ENCODE measurements around the gene ULK4. TPM values are rescaled to one million over a fixed set of nuclear protein-coding genes. Genes with fewer than 3 reads are reported as not detected.

The ULK4 gene
- total RNA-seq, 1 experiment from 2014 or later, result 6.3 TPM

DNA sequence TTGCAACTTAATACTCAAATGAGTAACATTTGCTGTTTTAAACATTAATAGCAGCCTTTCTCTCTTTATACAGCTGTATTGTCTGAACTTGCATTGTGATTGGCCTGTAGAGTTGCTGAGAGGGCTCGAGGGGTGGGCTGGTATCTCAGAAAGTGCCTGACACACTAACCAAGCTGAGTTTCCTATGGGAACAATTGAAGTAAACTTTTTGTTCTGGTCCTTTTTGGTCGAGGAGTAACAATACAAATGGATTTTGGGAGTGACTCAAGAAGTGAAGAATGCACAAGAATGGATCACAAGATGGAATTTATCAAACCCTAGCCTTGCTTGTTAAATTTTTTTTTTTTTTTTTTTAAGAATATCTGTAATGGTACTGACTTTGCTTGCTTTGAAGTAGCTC is 722.3 kb downstream of the ULK4 start:
- Histone ChIP-seq H3K9me3 (ENCODE audit: control insufficient read depth in 1 of 2, insufficient read depth in 1 of 2, low read depth in 1 of 2, low read length in 2 of 2) (no peaks in the 10 kb centered on the region), H3K36me3 (ENCODE audit: control insufficient read depth in 1 of 2, insufficient read depth in 2 of 2, low read length in 2 of 2) (peaks cover 40 to 53% of the 10 kb centered on the region in 2 experiments), H2AFZ (ENCODE audit: low read depth, low read length, poor library complexity, severe bottlenecking) (no peak overlapping the region), H3K9ac (ENCODE audit: low read length) (no peak overlapping the region), H3K9me2 (ENCODE audit: insufficient read depth) (no peaks in the 10 kb centered on the region), H3K27me3 (ENCODE audit: insufficient read depth, low read length) (no peaks in the 10 kb centered on the region), H3K4me3 (replicated peaks in 1 of 2; ENCODE audit: low read depth in 1 of 2, low read length in 2 of 2) (no peak overlapping the region), H3K79me2 (ENCODE audit: insufficient read depth, low read length) (no peaks in the 10 kb centered on the region; the same call in 1 of the 2 replicates), H3K4me2 (ENCODE audit: low read length) (no peak overlapping the region), H3K4me1 (ENCODE audit: control insufficient read depth in 1 of 2, insufficient read depth in 2 of 2, low read length in 2 of 2) (no peaks in the 10 kb centered on the region), H3K27ac (ENCODE audit: low read depth, low read length) (no peak overlapping the region), H4K20me1 (ENCODE audit: insufficient read depth) (no peaks in the 10 kb centered on the region; the same call in 1 of the 2 replicates)
- DNase-seq (ENCODE audit: low read depth, low spot score) (no peak), ATAC-seq (no peak)
- TF ChIP-seq RAD21 (IDR thresholded peaks at IDR 0.05; ENCODE audit: low read depth), result no peak
- TF ChIP-seq, protein P1, sequence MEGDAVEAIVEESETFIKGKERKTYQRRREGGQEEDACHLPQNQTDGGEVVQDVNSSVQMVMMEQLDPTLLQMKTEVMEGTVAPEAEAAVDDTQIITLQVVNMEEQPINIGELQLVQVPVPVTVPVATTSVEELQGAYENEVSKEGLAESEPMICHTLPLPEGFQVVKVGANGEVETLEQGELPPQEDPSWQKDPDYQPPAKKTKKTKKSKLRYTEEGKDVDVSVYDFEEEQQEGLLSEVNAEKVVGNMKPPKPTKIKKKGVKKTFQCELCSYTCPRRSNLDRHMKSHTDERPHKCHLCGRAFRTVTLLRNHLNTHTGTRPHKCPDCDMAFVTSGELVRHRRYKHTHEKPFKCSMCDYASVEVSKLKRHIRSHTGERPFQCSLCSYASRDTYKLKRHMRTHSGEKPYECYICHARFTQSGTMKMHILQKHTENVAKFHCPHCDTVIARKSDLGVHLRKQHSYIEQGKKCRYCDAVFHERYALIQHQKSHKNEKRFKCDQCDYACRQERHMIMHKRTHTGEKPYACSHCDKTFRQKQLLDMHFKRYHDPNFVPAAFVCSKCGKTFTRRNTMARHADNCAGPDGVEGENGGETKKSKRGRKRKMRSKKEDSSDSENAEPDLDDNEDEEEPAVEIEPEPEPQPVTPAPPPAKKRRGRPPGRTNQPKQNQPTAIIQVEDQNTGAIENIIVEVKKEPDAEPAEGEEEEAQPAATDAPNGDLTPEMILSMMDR (IDR thresholded peaks at IDR 0.05 in 2 of 3, conservative IDR thresholded peaks at IDR 0.05 in 1 of 3; ENCODE audit: borderline replicate concordance in 1 of 3, insufficient read depth in 1 of 3, low read depth in 2 of 3, low read length in 2 of 3), result no peak
- TF ChIP-seq CBX3 (IDR thresholded peaks at IDR 0.05; ENCODE audit: low read depth), result no peak
- TF ChIP-seq CEBPB (IDR thresholded peaks at IDR 0.05; ENCODE audit: low read depth), result no peak
- no peak for TF ChIP-seq YY1 (IDR thresholded peaks at IDR 0.05; ENCODE audit: extremely low read depth, insufficient replicate concordance, low read depth, low read length)
- TF ChIP-seq EZH2 (IDR thresholded peaks at IDR 0.05), result no peak
- no peak for TF ChIP-seq ZFX (IDR thresholded peaks at IDR 0.05)
- ChIA-PET CTCF (no interaction called here), RAD21 (ENCODE audit: low non-redundant PET in 1 of 2, low total read pairs in 2 of 2, uncharacterized antibody in 2 of 2, unreplicated experiment in 2 of 2) (no interaction called here), POLR2A (interaction anchor here (0.7 kb wide), 1 partner anchor 56 kb away, joined by 3 read pairs; no protein-coding TSS in a partner anchor)
- intact Hi-C loops (cut with micrococcal nuclease), result no loop called here
- no TSS peak for BruUV-seq (replicated peaks)

DNA sequence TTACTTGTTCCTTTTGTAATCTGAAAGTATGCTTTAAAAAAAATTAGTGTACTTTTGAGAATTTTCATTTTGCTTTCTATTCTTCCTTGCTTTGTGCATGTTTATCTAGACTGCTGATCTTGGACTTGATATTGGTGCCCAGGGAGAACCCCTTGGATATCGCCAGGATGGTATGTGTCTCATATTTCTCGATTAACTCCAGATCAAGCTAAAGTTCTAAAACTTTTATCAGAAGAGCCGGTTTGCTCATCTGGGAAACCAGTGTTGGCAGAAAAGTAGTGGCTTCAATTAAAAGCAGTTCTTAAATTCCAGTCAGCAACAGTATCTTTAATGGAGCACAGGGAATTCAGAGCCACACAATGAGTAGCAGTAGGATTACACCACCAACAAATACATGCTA is 724.0 kb downstream of the ULK4 start:
- Histone ChIP-seq H3K4me2 (ENCODE audit: low read length) (no peak overlapping the region), H3K27me3 (ENCODE audit: insufficient read depth, low read length) (no peaks in the 10 kb centered on the region), H3K9me3 (ENCODE audit: control insufficient read depth in 1 of 2, insufficient read depth in 1 of 2, low read depth in 1 of 2, low read length in 2 of 2) (no peaks in the 10 kb centered on the region), H3K4me1 (ENCODE audit: control insufficient read depth in 1 of 2, insufficient read depth in 2 of 2, low read length in 2 of 2) (no peaks in the 10 kb centered on the region), H3K9me2 (ENCODE audit: insufficient read depth) (no peaks in the 10 kb centered on the region), H3K4me3 (replicated peaks in 1 of 2; ENCODE audit: low read depth in 1 of 2, low read length in 2 of 2) (no peak overlapping the region), H3K36me3 (ENCODE audit: control insufficient read depth in 1 of 2, insufficient read depth in 2 of 2, low read length in 2 of 2) (peaks cover 54 to 66% of the 10 kb centered on the region in 2 experiments), H4K20me1 (ENCODE audit: insufficient read depth) (no peaks in the 10 kb centered on the region; the same call in 1 of the 2 replicates), H3K27ac (ENCODE audit: low read depth, low read length) (no peak overlapping the region), H3K9ac (ENCODE audit: low read length) (no peak overlapping the region), H3K79me2 (ENCODE audit: insufficient read depth, low read length) (no peaks in the 10 kb centered on the region; the same call in 1 of the 2 replicates), H2AFZ (ENCODE audit: low read depth, low read length, poor library complexity, severe bottlenecking) (no peak overlapping the region)
- ChIA-PET RAD21 (ENCODE audit: low non-redundant PET in 1 of 2, low total read pairs in 2 of 2, uncharacterized antibody in 2 of 2, unreplicated experiment in 2 of 2) (no interaction called here), CTCF (no interaction called here), POLR2A (no interaction called here)
- no peak for DNase-seq (ENCODE audit: low read depth, low spot score)
- intact Hi-C loops (cut with micrococcal nuclease), result no loop called here
- BruUV-seq (replicated peaks), result no TSS peak
- ATAC-seq, result no peak
- TF ChIP-seq TCF7L2 (IDR thresholded peaks at IDR 0.05; ENCODE audit: borderline replicate concordance, extremely low read depth, insufficient read depth, insufficient read length) (no peak), POLR2A (IDR thresholded peaks at IDR 0.05; ENCODE audit: borderline replicate concordance, extremely low read depth, insufficient read depth, insufficient read length) (no peak), ZNF274 (IDR thresholded peaks at IDR 0.05; ENCODE audit: low read depth, low read length) (no peak), EGR1 (IDR thresholded peaks at IDR 0.05; ENCODE audit: low read depth) (no peak), SRF (IDR thresholded peaks at IDR 0.05; ENCODE audit: low read depth) (no peak), POLR2AphosphoS5 (IDR thresholded peaks at IDR 0.05; ENCODE audit: low read depth, low read length) (no peak), FOSL1 (IDR thresholded peaks at IDR 0.05; ENCODE audit: low read depth) (no peak), ZFX (IDR thresholded peaks at IDR 0.05) (no peak), ELF1 (IDR thresholded peaks at IDR 0.05; ENCODE audit: borderline replicate concordance, low read depth) (no peak), EZH2phosphoT487 (IDR thresholded peaks at IDR 0.05; ENCODE audit: borderline replicate concordance) (no peak)
- TF ChIP-seq, protein P2, sequence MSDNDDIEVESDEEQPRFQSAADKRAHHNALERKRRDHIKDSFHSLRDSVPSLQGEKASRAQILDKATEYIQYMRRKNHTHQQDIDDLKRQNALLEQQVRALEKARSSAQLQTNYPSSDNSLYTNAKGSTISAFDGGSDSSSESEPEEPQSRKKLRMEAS (IDR thresholded peaks at IDR 0.05), result no peak
- TF ChIP-seq, protein P3, sequence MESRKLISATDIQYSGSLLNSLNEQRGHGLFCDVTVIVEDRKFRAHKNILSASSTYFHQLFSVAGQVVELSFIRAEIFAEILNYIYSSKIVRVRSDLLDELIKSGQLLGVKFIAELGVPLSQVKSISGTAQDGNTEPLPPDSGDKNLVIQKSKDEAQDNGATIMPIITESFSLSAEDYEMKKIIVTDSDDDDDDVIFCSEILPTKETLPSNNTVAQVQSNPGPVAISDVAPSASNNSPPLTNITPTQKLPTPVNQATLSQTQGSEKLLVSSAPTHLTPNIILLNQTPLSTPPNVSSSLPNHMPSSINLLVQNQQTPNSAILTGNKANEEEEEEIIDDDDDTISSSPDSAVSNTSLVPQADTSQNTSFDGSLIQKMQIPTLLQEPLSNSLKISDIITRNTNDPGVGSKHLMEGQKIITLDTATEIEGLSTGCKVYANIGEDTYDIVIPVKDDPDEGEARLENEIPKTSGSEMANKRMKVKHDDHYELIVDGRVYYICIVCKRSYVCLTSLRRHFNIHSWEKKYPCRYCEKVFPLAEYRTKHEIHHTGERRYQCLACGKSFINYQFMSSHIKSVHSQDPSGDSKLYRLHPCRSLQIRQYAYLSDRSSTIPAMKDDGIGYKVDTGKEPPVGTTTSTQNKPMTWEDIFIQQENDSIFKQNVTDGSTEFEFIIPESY (IDR thresholded peaks at IDR 0.05; ENCODE audit: extremely low read depth, insufficient replicate concordance, low read length), result no peak
